Measurements from ENCODE around the gene CACNA2D4. TPM values are rescaled to one million over a fixed set of nuclear protein-coding genes. Genes with fewer than 3 reads are reported as not detected.

Gene CACNA2D4
- total and polyA plus RNA-seq, 2 of the 13 experiments (the other 11 are each of a cell fraction or from before 2014, with no cell fraction given) = 14.2 to 136 TPM

GRCh38 chr12:1744932-1745331 lies 173.5 kb downstream of the CACNA2D4 start (continued):
- TF ChIP-seq, protein P1, sequence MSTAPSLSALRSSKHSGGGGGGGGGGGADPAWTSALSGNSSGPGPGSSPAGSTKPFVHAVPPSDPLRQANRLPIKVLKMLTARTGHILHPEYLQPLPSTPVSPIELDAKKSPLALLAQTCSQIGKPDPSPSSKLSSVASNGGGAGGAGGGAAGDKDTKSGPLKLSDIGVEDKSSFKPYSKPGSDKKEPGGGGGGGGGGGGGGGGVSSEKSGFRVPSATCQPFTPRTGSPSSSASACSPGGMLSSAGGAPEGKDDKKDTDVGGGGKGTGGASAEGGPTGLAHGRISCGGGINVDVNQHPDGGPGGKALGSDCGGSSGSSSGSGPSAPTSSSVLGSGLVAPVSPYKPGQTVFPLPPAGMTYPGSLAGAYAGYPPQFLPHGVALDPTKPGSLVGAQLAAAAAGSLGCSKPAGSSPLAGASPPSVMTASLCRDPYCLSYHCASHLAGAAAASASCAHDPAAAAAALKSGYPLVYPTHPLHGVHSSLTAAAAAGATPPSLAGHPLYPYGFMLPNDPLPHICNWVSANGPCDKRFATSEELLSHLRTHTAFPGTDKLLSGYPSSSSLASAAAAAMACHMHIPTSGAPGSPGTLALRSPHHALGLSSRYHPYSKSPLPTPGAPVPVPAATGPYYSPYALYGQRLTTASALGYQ (CRISPR knock-in tag; IDR thresholded peaks at IDR 0.05) = peak; percentile 33; the same call in 1 of the 2 replicates
- TF ChIP-seq MED13 (CRISPR knock-in tag; IDR thresholded peaks at IDR 0.05) = peak; percentile 66; the same call in 1 of the 2 replicates
- TF ChIP-seq ETV5 (CRISPR knock-in tag; IDR thresholded peaks at IDR 0.05; ENCODE audit: borderline replicate concordance) = peak; percentile 66; the same call in 1 of the 2 replicates
- TF ChIP-seq HDAC2 (CRISPR knock-in tag; IDR thresholded peaks at IDR 0.05) = peak; percentile 60
- TF ChIP-seq THYN1 (CRISPR knock-in tag; IDR thresholded peaks at IDR 0.05; ENCODE audit: borderline replicate concordance, low read depth) = no peak
- TF ChIP-seq HNF1A (IDR thresholded peaks at IDR 0.05; ENCODE audit: low read depth) = no peak; the same call in 1 of the 2 replicates
- 0 out of 2 replicates have a peak, but pooled peaks have one; percentile 18 for TF ChIP-seq HNF1A (CRISPR knock-in tag; IDR thresholded peaks at IDR 0.05; ENCODE audit: borderline replicate concordance)
- peak; percentile 50; the same call in 1 of the 2 replicates for TF ChIP-seq HMG20B (CRISPR knock-in tag; conservative IDR thresholded peaks at IDR 0.05)
- 0 out of 2 replicates have a peak, but pooled peaks have one; percentile 51 for TF ChIP-seq ZNF430 (CRISPR knock-in tag; IDR thresholded peaks at IDR 0.05)
- TF ChIP-seq ZNF264 (CRISPR knock-in tag; IDR thresholded peaks at IDR 0.05) = 0 out of 2 replicates have a peak, but pooled peaks have one; percentile 52
- TF ChIP-seq FOXP1 (IDR thresholded peaks at IDR 0.05) = no peak
- peak; percentile 51; the same call in 1 of the 2 replicates for TF ChIP-seq FOXP1 (CRISPR knock-in tag; IDR thresholded peaks at IDR 0.05)
- TF ChIP-seq BCL6 (CRISPR knock-in tag; IDR thresholded peaks at IDR 0.05) = peak; percentile 70
- TF ChIP-seq CREM (IDR thresholded peaks at IDR 0.05) = peak; percentile 45; the same call in 1 of the 2 replicates
- TF ChIP-seq CREM (CRISPR knock-in tag; IDR thresholded peaks at IDR 0.05) = no peak
- peak; percentile 52; the same call in 1 of the 2 replicates for TF ChIP-seq GFI1 (CRISPR knock-in tag; IDR thresholded peaks at IDR 0.05; ENCODE audit: borderline replicate concordance)
- TF ChIP-seq ZFYVE20 (CRISPR knock-in tag; IDR thresholded peaks at IDR 0.05; ENCODE audit: borderline replicate concordance, low read depth) = no peak
- TF ChIP-seq, protein P2, sequence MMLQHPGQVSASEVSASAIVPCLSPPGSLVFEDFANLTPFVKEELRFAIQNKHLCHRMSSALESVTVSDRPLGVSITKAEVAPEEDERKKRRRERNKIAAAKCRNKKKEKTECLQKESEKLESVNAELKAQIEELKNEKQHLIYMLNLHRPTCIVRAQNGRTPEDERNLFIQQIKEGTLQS (CRISPR knock-in tag; IDR thresholded peaks at IDR 0.05) = peak; percentile 40; the same call in 1 of the 2 replicates
- no peak for TF ChIP-seq ZNF724P (CRISPR knock-in tag; IDR thresholded peaks at IDR 0.05; ENCODE audit: borderline replicate concordance)
- peak; percentile 78 for TF ChIP-seq GATAD2A (CRISPR knock-in tag; IDR thresholded peaks at IDR 0.05)
- peak; percentile 42 for TF ChIP-seq ELF3 (CRISPR knock-in tag; IDR thresholded peaks at IDR 0.05)
- TF ChIP-seq, protein P3, sequence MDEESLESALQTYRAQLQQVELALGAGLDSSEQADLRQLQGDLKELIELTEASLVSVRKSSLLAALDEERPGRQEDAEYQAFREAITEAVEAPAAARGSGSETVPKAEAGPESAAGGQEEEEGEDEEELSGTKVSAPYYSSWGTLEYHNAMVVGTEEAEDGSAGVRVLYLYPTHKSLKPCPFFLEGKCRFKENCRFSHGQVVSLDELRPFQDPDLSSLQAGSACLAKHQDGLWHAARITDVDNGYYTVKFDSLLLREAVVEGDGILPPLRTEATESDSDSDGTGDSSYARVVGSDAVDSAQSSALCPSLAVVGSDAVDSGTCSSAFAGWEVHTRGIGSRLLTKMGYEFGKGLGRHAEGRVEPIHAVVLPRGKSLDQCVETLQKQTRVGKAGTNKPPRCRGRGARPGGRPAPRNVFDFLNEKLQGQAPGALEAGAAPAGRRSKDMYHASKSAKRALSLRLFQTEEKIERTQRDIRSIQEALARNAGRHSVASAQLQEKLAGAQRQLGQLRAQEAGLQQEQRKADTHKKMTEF (CRISPR knock-in tag; IDR thresholded peaks at IDR 0.05) = peak; percentile 51; the same call in 1 of the 2 replicates
